Measurements from ENCODE around the gene PLCH1. TPM values are rescaled to one million over a fixed set of nuclear protein-coding genes. Genes with fewer than 3 reads are reported as not detected.

PLCH1 gene
- total RNA-seq, 1 donor from 2014 or later: 3.1 TPM

DNA sequence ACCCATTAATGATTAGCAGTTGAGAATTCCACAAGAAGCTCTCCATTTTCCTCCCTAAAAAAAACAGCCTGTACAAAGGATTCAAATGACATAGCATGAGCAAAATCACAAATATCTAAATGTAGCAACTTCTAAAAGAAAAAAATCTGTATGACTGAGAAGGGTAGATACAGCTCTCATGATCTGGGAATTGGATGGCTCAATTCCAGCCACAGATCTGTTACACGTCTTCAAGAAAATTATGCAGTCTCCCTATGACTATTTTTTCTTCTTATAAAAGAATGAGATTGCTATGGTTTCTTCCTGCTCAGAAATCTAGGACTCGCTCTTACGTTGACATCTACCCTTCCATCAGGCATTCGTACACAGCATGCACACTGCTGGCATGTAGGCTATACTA lies 71.5 kb downstream of the PLCH1 start:
- no peak for TF ChIP-seq CTCF (conservative IDR thresholded peaks at IDR 0.05; ENCODE audit: low read depth, low read length)
- no peak overlapping the region for H3K4me3 ChIP-seq (ENCODE audit: low read depth, low read length)
- DNase-seq (ENCODE audit: low read depth): no peak

DNA sequence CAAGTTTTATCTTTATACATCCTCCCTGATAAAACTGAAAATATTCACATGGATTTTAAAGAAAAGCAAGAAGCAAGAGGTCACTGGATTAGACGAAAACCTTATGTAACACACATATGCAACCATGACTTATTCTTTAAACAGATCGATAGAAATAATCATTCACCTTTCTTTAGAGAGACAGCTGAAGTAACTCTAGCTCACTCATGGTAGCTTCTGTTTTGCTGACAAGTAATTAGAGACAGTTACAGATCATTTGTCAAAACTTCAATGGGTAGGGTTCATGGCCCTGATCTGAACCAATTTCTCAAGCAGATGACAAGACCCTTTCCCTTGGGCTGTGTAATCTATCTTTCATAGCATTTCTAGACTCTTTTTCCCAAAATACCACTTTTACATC lies 74.5 kb downstream of the PLCH1 start:
- no peak for DNase-seq (ENCODE audit: low read depth)
- no peak overlapping the region for H3K4me3 ChIP-seq (ENCODE audit: low read depth, low read length)
- no peak for TF ChIP-seq CTCF (conservative IDR thresholded peaks at IDR 0.05; ENCODE audit: low read depth, low read length)

DNA sequence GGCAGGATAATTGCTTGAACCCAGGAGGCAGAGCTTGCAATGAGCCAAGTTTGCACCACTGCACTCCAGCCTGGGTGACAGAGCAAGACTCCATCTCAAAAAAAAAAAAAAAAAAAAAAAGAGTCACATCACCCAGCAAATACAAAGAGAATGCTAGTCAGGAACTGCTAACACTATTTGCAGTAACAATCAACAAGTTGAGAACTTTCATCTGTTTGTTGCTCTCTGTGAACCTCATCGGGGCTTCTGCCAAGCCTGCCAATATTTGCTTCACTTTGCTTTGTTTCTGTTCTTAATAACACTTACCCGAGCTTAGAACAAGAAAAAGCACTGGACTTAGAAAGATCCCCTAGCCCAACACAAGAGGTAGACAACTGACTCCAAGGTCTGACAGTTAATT lies 76.9 kb downstream of the PLCH1 start:
- TF ChIP-seq CTCF (conservative IDR thresholded peaks at IDR 0.05; ENCODE audit: low read depth, low read length): no peak
- no peak for DNase-seq (ENCODE audit: low read depth)
- H3K4me3 ChIP-seq (ENCODE audit: low read depth, low read length): no peak overlapping the region

DNA sequence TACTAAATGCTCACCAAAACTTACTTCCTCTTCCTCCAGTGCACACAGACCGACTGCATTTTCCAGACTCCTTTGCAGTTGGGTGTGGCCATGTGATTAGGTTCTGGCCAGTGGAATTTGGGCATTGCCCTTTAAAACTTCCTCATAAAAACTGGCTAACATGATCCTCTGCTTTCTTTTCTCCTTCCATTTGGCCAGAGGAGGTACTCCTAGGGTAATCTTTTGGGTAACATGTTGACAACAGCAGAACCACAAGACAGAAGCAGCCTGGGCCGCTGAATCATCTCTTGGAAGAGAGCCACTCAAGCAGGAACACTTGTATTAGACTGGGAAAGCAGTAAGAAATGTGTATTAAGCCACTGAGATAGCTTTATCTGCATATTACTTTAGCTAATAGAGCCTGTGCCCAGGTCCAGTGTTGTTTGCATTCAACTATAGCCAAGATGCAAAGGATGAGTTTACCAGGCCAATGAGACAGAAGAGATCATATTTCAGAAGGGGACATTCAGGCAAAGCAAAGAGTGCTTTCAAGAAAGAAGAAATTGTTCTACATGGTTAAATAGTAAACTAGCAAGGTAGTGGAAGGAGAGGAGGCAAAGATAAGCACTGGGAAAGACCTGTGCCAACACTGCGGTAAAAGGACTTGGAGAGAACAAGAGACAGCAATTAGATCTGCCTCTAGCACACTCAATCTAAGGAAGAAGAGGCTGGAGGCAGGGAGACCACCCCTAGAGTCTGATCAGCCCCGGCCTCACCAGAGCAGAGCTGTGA lies 79.8 kb downstream of the PLCH1 start:
- no peak for TF ChIP-seq CTCF (conservative IDR thresholded peaks at IDR 0.05; ENCODE audit: low read depth, low read length)
- peak overlapping the region; percentile 26 for H3K4me3 ChIP-seq (ENCODE audit: low read depth, low read length)
- DNase-seq (ENCODE audit: low read depth): peak; percentile 70

DNA sequence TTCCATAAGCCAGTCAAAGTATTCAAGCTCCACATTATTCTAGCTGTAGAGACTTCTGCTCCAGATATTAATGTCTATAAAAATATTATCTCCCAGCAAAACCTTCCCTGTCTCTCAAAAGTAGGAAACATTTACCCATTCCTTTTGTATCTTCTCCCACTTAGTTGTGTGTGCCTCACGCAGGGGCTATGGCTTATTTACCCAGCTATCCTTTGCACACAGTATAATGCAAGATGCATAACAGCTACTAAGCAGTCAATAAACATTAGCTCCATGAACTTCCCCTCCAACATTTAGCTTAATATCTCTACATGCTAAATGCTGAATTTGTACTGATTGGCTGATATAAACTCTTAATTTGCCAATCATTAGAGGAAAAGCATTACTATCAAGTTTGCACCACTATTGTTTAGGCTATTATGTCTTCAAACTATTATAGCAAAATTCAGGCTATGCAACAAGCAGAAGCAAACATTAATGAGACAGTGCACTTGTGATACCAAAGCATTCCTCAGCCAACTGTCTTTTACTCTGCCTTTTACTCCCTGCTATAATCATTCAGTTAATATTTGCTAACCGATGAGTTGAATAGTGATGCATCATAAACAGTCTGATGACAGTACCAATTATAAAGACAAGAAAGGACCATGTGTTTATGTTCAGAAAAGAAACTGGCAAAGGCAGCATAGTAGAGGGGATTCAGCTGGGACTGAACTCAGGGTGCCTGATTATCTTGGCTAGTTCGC lies 81.2 kb downstream of the PLCH1 start:
- no peak for DNase-seq (ENCODE audit: low read depth)
- TF ChIP-seq CTCF (conservative IDR thresholded peaks at IDR 0.05; ENCODE audit: low read depth, low read length): no peak
- H3K4me3 ChIP-seq (ENCODE audit: low read depth, low read length): no peak overlapping the region

GRCh38 chr3:155661760-155662159 lies 83.1 kb downstream of the PLCH1 start:
- TF ChIP-seq CTCF (conservative IDR thresholded peaks at IDR 0.05; ENCODE audit: low read depth, low read length): no peak
- no peak overlapping the region for H3K4me3 ChIP-seq (ENCODE audit: low read depth, low read length)
- no peak for DNase-seq (ENCODE audit: low read depth)
